Measurements from ENCODE around the gene ABCA12.

DNA sequence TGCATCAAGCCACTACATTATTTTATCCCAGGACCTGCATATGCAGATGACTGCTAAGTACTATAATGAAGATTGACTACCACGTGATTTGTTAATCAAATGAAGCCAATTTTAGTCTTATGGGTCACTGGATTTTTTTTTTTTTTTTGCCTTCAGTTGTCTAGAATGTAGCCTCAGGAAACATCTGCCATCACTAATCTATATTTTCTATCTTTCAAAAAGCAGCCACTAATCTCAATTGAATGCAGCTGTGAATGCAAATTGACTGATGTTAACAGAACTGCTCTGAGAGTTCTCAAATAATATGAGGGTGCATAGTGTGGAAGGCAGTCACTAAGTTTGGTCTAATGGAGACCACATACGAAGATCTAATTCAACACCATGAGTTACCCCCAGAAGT is 106.3 kb downstream of the ABCA12 start:
- TF ChIP-seq CHD2 (IDR thresholded peaks at IDR 0.05; ENCODE audit: low read length, partially characterized antibody) (no peak), RAD21 (conservative IDR thresholded peaks at IDR 0.05 in 1 of 2, IDR thresholded peaks at IDR 0.05 in 1 of 2) (no peak), MAZ (IDR thresholded peaks at IDR 0.05; ENCODE audit: borderline replicate concordance, low read depth, low read length) (no peak), CBX2 (IDR thresholded peaks at IDR 0.05; ENCODE audit: borderline replicate concordance, low read depth) (no peak), MAFK (IDR thresholded peaks at IDR 0.05; ENCODE audit: partially characterized antibody) (no peak)
- TF ChIP-seq, protein P1, sequence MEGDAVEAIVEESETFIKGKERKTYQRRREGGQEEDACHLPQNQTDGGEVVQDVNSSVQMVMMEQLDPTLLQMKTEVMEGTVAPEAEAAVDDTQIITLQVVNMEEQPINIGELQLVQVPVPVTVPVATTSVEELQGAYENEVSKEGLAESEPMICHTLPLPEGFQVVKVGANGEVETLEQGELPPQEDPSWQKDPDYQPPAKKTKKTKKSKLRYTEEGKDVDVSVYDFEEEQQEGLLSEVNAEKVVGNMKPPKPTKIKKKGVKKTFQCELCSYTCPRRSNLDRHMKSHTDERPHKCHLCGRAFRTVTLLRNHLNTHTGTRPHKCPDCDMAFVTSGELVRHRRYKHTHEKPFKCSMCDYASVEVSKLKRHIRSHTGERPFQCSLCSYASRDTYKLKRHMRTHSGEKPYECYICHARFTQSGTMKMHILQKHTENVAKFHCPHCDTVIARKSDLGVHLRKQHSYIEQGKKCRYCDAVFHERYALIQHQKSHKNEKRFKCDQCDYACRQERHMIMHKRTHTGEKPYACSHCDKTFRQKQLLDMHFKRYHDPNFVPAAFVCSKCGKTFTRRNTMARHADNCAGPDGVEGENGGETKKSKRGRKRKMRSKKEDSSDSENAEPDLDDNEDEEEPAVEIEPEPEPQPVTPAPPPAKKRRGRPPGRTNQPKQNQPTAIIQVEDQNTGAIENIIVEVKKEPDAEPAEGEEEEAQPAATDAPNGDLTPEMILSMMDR (IDR thresholded peaks at IDR 0.05), result no peak
- TF ChIP-seq, protein P2, sequence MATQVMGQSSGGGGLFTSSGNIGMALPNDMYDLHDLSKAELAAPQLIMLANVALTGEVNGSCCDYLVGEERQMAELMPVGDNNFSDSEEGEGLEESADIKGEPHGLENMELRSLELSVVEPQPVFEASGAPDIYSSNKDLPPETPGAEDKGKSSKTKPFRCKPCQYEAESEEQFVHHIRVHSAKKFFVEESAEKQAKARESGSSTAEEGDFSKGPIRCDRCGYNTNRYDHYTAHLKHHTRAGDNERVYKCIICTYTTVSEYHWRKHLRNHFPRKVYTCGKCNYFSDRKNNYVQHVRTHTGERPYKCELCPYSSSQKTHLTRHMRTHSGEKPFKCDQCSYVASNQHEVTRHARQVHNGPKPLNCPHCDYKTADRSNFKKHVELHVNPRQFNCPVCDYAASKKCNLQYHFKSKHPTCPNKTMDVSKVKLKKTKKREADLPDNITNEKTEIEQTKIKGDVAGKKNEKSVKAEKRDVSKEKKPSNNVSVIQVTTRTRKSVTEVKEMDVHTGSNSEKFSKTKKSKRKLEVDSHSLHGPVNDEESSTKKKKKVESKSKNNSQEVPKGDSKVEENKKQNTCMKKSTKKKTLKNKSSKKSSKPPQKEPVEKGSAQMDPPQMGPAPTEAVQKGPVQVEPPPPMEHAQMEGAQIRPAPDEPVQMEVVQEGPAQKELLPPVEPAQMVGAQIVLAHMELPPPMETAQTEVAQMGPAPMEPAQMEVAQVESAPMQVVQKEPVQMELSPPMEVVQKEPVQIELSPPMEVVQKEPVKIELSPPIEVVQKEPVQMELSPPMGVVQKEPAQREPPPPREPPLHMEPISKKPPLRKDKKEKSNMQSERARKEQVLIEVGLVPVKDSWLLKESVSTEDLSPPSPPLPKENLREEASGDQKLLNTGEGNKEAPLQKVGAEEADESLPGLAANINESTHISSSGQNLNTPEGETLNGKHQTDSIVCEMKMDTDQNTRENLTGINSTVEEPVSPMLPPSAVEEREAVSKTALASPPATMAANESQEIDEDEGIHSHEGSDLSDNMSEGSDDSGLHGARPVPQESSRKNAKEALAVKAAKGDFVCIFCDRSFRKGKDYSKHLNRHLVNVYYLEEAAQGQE (IDR thresholded peaks at IDR 0.05), result no peak
